HG03460 (cell line): ENCODE data around the gene PHF5A.
"Not testable (repeated sequence)": the region's sequence is repeated elsewhere in the genome, so short reads cannot be mapped to it uniquely, and the experiment has no call there.

Experiments used
- ATAC-seq: cut with Tn5 transposase; IDR thresholded peaks from one replicate; pipeline ENCODE4 v1.9.1; 2021; ENCODE audit not compliant: unreplicated experiment

The PHF5A gene

GRCh38 chr22:41488596-41489385, 20.3 kb upstream of the PHF5A start:
- no peak for ATAC-seq

- ATAC-seq = no peak
Measured at GRCh38 chr22:41488076-41488475, 19.6 kb upstream of the PHF5A start.

- ATAC-seq = no peak
Measured at GRCh38 chr22:41487037-41487935, 18.8 kb upstream of the PHF5A start.

- no peak for ATAC-seq
Measured at GRCh38 chr22:41485033-41485432, 16.5 kb upstream of the PHF5A start.

- ATAC-seq = no peak
Measured at GRCh38 chr22:41482319-41482935, 13.9 kb upstream of the PHF5A start.

- no peak for ATAC-seq
Measured at GRCh38 chr22:41481925-41482318, 13.4 kb upstream of the PHF5A start.

- no peak for ATAC-seq
Measured at GRCh38 chr22:41481131-41481830, 12.8 kb upstream of the PHF5A start.

- no peak for ATAC-seq
Measured at GRCh38 chr22:41480397-41480735, 11.9 kb upstream of the PHF5A start.

GRCh38 chr22:41479671-41480396, 11.3 kb upstream of the PHF5A start:
- ATAC-seq = no peak

- ATAC-seq = no peak
Measured at GRCh38 chr22:41478891-41479521, 10.5 kb upstream of the PHF5A start.

GRCh38 chr22:41478473-41478872, 10.0 kb upstream of the PHF5A start:
- ATAC-seq = no peak

GRCh38 chr22:41474872-41475451, 6.5 kb upstream of the PHF5A start:
- ATAC-seq = no peak

GRCh38 chr22:41471568-41471967, 3.1 kb upstream of the PHF5A start:
- no peak for ATAC-seq

- ATAC-seq = no peak
Measured at GRCh38 chr22:41470886-41471285, 2.4 kb upstream of the PHF5A start.

GRCh38 chr22:41469218-41469851, 843 bp upstream of the PHF5A start:
- no peak for ATAC-seq

- ATAC-seq = no peak
Measured at GRCh38 chr22:41461901-41462300, 6.6 kb downstream of the PHF5A start.

- ATAC-seq = not testable (repeated sequence)
Measured at GRCh38 chr22:41460071-41460470, 8.4 kb downstream of the PHF5A start.

- ATAC-seq = no peak
Measured at GRCh38 chr22:41459431-41459830, 9.1 kb downstream of the PHF5A start.

- no peak for ATAC-seq
Measured at GRCh38 chr22:41458161-41458728, 10.2 kb downstream of the PHF5A start.
